ENCODE data around the gene ITPR3.

Gene ITPR3

GRCh38 chr6:33728438-33728837 lies 107.3 kb downstream of the ITPR3 start:
- POLR2A ChIA-PET, result interaction anchor here (2.5 kb wide), 1 partner anchor 17 kb away, joined by 13 read pairs; the partner anchor contains the start of gene UQCC2
- no peak for DNase-seq (ENCODE audit: extremely low spot score)
- TF ChIP-seq BHLHE40 (IDR thresholded peaks at IDR 0.05; ENCODE audit: borderline replicate concordance) (no peak), ELF4 (IDR thresholded peaks at IDR 0.05) (no peak), NFRKB (IDR thresholded peaks at IDR 0.05) (no peak), SUZ12 (IDR thresholded peaks at IDR 0.05) (no peak), LEF1 (IDR thresholded peaks at IDR 0.05; ENCODE audit: borderline replicate concordance) (no peak), TARDBP (IDR thresholded peaks at IDR 0.05) (no peak), FOXA1 (IDR thresholded peaks at IDR 0.05) (no peak), SP1 (IDR thresholded peaks at IDR 0.05) (no peak), PKNOX1 (IDR thresholded peaks at IDR 0.05) (no peak), ARNT (IDR thresholded peaks at IDR 0.05) (no peak)
- CTCF ChIA-PET, result interaction anchor here (0.9 to 1.0 kb wide), 2 partner anchors 9 to 16 kb away, joined by 3 to 4 read pairs; no protein-coding TSS in a partner anchor

GRCh38 chr6:33729059-33729458 lies 107.9 kb downstream of the ITPR3 start:
- CTCF ChIA-PET, result no interaction called here
- POLR2A ChIA-PET, result interaction anchor here (2.5 kb wide), 1 partner anchor 18 kb away, joined by 13 read pairs; the partner anchor contains the start of gene UQCC2
- DNase-seq (ENCODE audit: extremely low spot score), result no peak

GRCh38 chr6:33730611-33731010 lies 109.5 kb downstream of the ITPR3 start:
- POLR2A ChIA-PET, result interaction anchor here (1.2 kb wide), 1 partner anchor 22 kb away, joined by 3 read pairs; no protein-coding TSS in a partner anchor
- TF ChIP-seq CTBP1 (IDR thresholded peaks at IDR 0.05; ENCODE audit: borderline replicate concordance), result no peak
- no peak for TF ChIP-seq HDGF (IDR thresholded peaks at IDR 0.05; ENCODE audit: borderline replicate concordance)
- TF ChIP-seq NFRKB (IDR thresholded peaks at IDR 0.05), result no peak
- no peak for TF ChIP-seq FOXM1 (IDR thresholded peaks at IDR 0.05; ENCODE audit: borderline replicate concordance)
- DNase-seq (ENCODE audit: extremely low spot score), result no peak
- CTCF ChIA-PET, result no interaction called here

More at GRCh38 chr6:33729059-33729458, 107.9 kb downstream of the ITPR3 start:
- TF ChIP-seq FOXM1 (IDR thresholded peaks at IDR 0.05; ENCODE audit: borderline replicate concordance) (no peak), SUZ12 (IDR thresholded peaks at IDR 0.05) (no peak), LEF1 (IDR thresholded peaks at IDR 0.05; ENCODE audit: borderline replicate concordance) (no peak), PKNOX1 (IDR thresholded peaks at IDR 0.05) (no peak), TARDBP (IDR thresholded peaks at IDR 0.05) (no peak), ZNF384 (IDR thresholded peaks at IDR 0.05) (no peak), FOXK2 (IDR thresholded peaks at IDR 0.05) (no peak), NFRKB (IDR thresholded peaks at IDR 0.05) (no peak), FOXA1 (IDR thresholded peaks at IDR 0.05) (no peak), HDGF (IDR thresholded peaks at IDR 0.05; ENCODE audit: borderline replicate concordance) (no peak), ARNT (IDR thresholded peaks at IDR 0.05) (no peak), ELF4 (IDR thresholded peaks at IDR 0.05) (no peak)

- ChIA-PET POLR2A (interaction anchor here (1.2 kb wide), 1 partner anchor 22 kb away, joined by 3 read pairs; no protein-coding TSS in a partner anchor), CTCF (no interaction called here)
- DNase-seq (ENCODE audit: extremely low spot score), result no peak
- TF ChIP-seq LEF1 (IDR thresholded peaks at IDR 0.05; ENCODE audit: borderline replicate concordance) (no peak), ZNF384 (IDR thresholded peaks at IDR 0.05) (no peak)
Measured at GRCh38 chr6:33731035-33731434, 109.9 kb downstream of the ITPR3 start.

- no peak for DNase-seq (ENCODE audit: extremely low spot score)
- TF ChIP-seq L3MBTL2 (conservative IDR thresholded peaks at IDR 0.05) (no peak), ARNT (IDR thresholded peaks at IDR 0.05) (no peak), LEF1 (IDR thresholded peaks at IDR 0.05; ENCODE audit: borderline replicate concordance) (no peak)
- ChIA-PET POLR2A (no interaction called here), CTCF (no interaction called here)
Measured at GRCh38 chr6:33731751-33732282, 110.7 kb downstream of the ITPR3 start.

GRCh38 chr6:33732385-33732784 lies 111.3 kb downstream of the ITPR3 start:
- DNase-seq (ENCODE audit: extremely low spot score), result no peak
- POLR2A ChIA-PET, result no interaction called here
- CTCF ChIA-PET, result no interaction called here
- TF ChIP-seq L3MBTL2 (conservative IDR thresholded peaks at IDR 0.05) (no peak), ARNT (IDR thresholded peaks at IDR 0.05) (no peak)

- CTCF ChIA-PET, result no interaction called here
- no peak for DNase-seq (ENCODE audit: extremely low spot score)
- POLR2A ChIA-PET, result no interaction called here
- TF ChIP-seq SUZ12 (IDR thresholded peaks at IDR 0.05) (no peak), LEF1 (IDR thresholded peaks at IDR 0.05; ENCODE audit: borderline replicate concordance) (no peak), ARNT (IDR thresholded peaks at IDR 0.05) (no peak), TARDBP (IDR thresholded peaks at IDR 0.05) (no peak), FOXA1 (IDR thresholded peaks at IDR 0.05) (no peak), ZNF384 (IDR thresholded peaks at IDR 0.05) (no peak), L3MBTL2 (conservative IDR thresholded peaks at IDR 0.05) (no peak), PKNOX1 (IDR thresholded peaks at IDR 0.05) (no peak), FOXM1 (IDR thresholded peaks at IDR 0.05; ENCODE audit: borderline replicate concordance) (no peak), FOXK2 (IDR thresholded peaks at IDR 0.05) (no peak), BHLHE40 (IDR thresholded peaks at IDR 0.05; ENCODE audit: borderline replicate concordance) (no peak), NFRKB (IDR thresholded peaks at IDR 0.05) (no peak), HDGF (IDR thresholded peaks at IDR 0.05; ENCODE audit: borderline replicate concordance) (no peak), SP1 (IDR thresholded peaks at IDR 0.05) (no peak), CTBP1 (IDR thresholded peaks at IDR 0.05; ENCODE audit: borderline replicate concordance) (no peak), ELF4 (IDR thresholded peaks at IDR 0.05) (no peak)
Measured at GRCh38 chr6:33732817-33733708, 111.9 kb downstream of the ITPR3 start.

Measured in HEK293T (cell line).